ENCODE measurements around the gene MAFB.

The MAFB gene

DNA sequence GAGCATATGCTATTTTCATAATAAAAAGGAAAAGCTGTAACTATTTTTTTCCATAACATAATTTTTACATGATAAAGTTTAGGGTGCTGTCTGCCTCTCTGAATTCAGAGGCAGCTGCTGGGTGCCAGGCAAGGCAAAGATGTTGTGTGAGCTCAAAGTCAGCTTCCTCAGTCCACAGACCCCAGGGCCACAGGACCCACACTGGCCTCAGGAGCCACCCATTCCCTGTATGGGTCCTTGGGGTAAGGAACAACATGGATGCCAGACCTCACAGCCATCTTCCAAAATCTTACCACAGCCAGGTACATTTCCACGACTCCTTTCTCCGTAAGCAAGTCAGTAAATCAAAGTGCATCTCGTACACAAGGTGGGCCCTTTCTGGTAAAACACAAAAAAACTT lies 16.4 kb upstream of the MAFB start:
- TF ChIP-seq, protein P1, sequence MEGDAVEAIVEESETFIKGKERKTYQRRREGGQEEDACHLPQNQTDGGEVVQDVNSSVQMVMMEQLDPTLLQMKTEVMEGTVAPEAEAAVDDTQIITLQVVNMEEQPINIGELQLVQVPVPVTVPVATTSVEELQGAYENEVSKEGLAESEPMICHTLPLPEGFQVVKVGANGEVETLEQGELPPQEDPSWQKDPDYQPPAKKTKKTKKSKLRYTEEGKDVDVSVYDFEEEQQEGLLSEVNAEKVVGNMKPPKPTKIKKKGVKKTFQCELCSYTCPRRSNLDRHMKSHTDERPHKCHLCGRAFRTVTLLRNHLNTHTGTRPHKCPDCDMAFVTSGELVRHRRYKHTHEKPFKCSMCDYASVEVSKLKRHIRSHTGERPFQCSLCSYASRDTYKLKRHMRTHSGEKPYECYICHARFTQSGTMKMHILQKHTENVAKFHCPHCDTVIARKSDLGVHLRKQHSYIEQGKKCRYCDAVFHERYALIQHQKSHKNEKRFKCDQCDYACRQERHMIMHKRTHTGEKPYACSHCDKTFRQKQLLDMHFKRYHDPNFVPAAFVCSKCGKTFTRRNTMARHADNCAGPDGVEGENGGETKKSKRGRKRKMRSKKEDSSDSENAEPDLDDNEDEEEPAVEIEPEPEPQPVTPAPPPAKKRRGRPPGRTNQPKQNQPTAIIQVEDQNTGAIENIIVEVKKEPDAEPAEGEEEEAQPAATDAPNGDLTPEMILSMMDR (IDR thresholded peaks at IDR 0.05; ENCODE audit: control insufficient read depth, insufficient read depth, low read depth, low read length, missing control alignments), result no peak
- DNase-seq (ENCODE audit: low read depth), result no peak

DNA sequence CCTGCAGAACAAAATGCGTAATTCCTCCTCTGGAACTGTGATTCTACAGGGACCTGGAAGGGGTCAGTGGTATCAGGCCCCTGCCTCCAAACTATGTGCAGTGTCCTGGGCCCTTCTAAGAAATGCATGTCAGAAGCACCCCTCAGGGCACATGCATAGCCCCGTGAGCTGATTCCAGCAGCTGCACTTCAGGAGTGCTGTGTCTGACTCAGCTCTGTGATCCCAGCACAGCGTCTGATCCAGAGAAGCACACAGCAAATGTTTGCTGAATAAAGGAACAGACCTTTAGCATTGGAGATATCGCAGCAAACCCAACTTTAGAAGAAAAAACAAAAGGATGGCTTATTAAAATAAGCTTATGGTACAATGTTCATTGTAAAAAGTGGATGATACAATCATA lies 15.8 kb upstream of the MAFB start:
- no peak overlapping the region for H3K4me3 ChIP-seq (ENCODE audit: control insufficient read depth, low read depth, low read length)
- no peak for DNase-seq (ENCODE audit: low read depth)
- TF ChIP-seq, protein P1 (IDR thresholded peaks at IDR 0.05; ENCODE audit: control insufficient read depth, insufficient read depth, low read depth, low read length, missing control alignments), result no peak

More for the DNA sequence above, 16.4 kb upstream of the MAFB start:
- no peak overlapping the region for H3K4me3 ChIP-seq (ENCODE audit: control insufficient read depth, low read depth, low read length)

DNA sequence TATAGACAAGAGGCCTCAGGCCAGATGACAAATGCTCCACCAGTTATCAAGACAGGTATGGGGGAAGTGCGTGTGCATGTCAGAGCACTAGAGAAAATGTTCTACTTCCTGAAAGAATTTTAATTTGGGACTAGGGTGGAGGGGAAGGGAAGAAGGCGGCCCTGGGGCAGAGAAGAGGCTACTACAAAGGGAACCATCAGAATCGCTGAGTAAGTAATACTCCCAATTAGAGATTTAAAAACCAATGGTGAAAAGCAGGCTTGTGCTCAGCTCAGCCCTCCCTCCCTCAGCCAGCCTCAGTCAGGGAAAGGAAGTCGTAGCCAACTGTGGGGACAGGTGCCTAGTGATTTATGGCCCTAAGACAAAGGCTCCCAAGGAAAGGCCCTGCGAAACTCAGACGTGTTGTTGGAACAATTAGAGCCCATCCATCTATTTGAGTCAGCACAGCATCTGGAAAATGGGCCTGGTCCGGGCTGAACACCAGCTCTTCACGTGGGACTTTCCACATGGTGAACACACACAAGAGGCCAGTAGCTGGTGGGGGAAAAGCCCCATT lies 15.0 kb upstream of the MAFB start:
- DNase-seq (ENCODE audit: low read depth), result no peak
- TF ChIP-seq, protein P1 (IDR thresholded peaks at IDR 0.05; ENCODE audit: control insufficient read depth, insufficient read depth, low read depth, low read length, missing control alignments), result no peak
- H3K4me3 ChIP-seq (ENCODE audit: control insufficient read depth, low read depth, low read length), result no peak overlapping the region

GRCh38 chr20:40702504-40702903 lies 13.5 kb upstream of the MAFB start:
- H3K4me3 ChIP-seq (ENCODE audit: control insufficient read depth, low read depth, low read length), result no peak overlapping the region
- TF ChIP-seq, protein P1 (IDR thresholded peaks at IDR 0.05; ENCODE audit: control insufficient read depth, insufficient read depth, low read depth, low read length, missing control alignments), result peak; percentile 16
- DNase-seq (ENCODE audit: low read depth), result no peak

GRCh38 chr20:40698744-40699143 lies 9.7 kb upstream of the MAFB start:
- no peak overlapping the region for H3K4me3 ChIP-seq (ENCODE audit: control insufficient read depth, low read depth, low read length)
- no peak for DNase-seq (ENCODE audit: low read depth)
- TF ChIP-seq, protein P1 (IDR thresholded peaks at IDR 0.05; ENCODE audit: control insufficient read depth, insufficient read depth, low read depth, low read length, missing control alignments), result no peak

- TF ChIP-seq, protein P1 (IDR thresholded peaks at IDR 0.05; ENCODE audit: control insufficient read depth, insufficient read depth, low read depth, low read length, missing control alignments), result no peak
- no peak overlapping the region for H3K4me3 ChIP-seq (ENCODE audit: control insufficient read depth, low read depth, low read length)
- no peak for DNase-seq (ENCODE audit: low read depth)
These were observed 9.2 kb upstream of the MAFB start for GRCh38 chr20:40698281-40698680.

- H3K4me3 ChIP-seq (ENCODE audit: control insufficient read depth, low read depth, low read length), result no peak overlapping the region
- TF ChIP-seq, protein P1 (IDR thresholded peaks at IDR 0.05; ENCODE audit: control insufficient read depth, insufficient read depth, low read depth, low read length, missing control alignments), result no peak
- no peak for DNase-seq (ENCODE audit: low read depth)
These were observed 8.5 kb upstream of the MAFB start for GRCh38 chr20:40697541-40697940.

Measured in AG09309 (cell line).